Anterior cingulate cortex (tissue), 58 donors: ENCODE measurements around the gene NIM1K.
"Not testable (repeated sequence)": the region's sequence is repeated elsewhere in the genome, so short reads cannot be mapped to it uniquely, and the experiment has no call there.

Experiments
- DNase-seq, 58 donors: peaks; one replicate each; lab custom pipeline; 2025; lab: John Stamatoyannopoulos, UW

The NIM1K gene

DNA sequence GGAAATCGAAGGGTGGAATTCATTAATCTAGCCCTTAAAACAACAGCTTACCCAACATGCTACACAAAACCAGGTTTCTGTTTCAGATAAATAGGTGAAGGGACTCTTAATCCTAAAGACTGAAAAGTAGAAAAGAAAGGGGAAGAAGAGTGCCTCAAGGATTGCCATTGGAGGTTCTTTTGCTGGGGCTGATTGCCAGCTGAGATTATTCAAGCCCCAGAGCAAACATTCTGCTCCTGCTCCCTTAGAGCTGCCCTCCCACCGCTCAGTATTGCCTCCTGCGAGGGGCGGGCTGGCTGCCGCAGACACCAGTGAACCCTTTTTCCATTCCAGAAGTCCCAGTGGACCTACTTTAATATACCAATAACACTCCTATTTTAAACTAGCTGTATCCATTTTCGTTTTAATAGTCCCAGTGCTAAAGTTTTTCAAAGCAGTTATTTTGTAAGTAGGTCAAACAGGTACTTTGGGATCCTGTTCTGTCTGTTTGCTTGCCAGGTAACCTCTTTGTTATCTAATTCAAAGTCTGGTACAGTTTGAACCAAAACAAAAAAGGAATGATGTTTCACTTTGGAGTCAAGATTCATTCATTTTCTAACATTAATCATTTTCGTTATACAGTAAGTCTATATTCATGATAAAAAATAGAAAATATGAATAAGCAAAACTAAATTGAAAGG, 82.5 kb downstream of the NIM1K start:
- DNase-seq, result no peak

DNA sequence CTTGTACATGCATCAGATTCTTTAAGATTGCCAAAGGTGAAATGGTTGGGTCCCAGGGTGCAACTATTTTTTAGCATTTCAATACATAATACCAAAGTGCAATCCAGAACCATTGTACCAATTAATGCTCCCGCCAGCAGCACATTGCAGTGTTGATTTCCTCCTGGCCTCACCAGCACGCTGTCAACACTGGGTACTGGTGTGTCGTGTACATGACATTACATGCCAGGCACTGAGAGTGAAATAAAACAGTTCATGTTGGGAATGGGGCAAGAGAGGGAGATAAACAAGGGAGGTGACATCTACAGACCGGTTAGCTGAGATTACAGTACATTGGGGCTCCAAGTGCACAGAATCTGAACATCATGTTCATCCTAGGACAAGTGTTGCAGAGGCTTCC, 83.4 kb downstream of the NIM1K start:
- DNase-seq, result no peak

DNA sequence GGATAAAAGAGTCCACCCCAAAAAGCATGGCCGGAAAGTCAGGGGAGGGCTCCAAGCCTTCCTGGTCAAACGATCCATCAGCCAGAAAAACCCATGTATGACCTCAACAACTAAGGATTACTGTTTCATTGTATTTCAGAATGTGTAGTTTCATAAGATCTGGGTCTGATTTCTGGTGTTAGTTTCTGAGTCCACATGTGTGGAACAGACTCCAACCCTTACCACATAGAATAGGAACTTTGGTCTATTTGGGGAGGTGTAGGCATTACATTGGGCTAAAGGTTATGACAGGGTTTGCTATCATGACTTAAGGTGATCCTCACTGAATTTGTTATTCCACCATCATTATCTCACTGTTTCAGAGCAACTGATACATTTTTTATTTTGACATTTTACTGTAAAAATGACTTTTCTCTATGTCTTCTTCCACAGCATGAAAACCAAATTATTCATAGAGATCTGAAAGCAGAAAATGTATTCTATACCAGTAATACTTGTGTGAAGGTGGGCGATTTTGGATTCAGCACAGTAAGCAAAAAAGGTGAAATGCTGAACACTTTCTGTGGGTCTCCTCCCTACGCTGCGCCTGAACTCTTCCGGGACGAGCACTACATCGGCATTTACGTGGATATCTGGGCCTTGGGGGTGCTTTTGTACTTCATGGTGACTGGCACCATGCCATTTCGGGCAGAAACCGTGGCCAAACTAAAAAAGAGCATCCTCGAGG, 87.7 kb downstream of the NIM1K start:
- DNase-seq, result peak in 1 of 58 donors; percentile 1

DNA sequence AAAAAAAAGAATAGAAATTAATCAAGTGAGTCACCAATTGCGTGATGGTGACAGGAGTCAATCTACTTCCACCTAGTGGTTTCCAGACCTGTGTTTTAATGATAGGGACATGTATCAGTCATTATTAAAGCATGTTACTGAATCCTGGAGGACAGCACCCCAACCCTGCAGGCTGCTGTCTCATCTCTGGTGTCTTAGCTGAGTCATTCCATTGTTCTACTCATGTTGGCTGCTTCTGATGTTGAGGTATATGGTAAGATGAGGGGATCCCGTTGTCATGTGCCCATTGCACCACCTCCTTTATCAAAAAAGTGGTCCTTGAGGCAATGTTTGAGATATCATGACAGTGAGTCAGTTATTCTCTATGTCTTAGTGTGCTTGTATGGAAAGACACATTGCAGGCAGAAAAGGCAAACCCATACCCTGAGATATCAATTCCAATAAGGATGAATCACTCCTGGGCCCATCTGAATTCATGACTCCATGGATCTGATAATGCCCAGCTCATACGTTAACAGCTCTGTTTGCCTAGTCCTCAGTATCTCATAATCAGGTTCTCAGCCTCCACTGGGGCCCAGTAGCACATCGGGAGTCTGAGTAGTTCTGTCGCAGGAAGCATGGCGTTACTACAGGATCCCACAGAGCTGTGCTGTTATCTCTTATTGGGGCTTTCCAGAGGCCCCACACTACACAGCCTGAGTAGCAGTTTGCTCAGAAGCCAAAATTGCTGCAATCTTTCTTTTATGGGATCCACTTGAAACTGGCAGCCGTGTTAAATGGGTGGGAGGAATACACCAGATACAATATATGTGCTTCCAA, 90.0 kb downstream of the NIM1K start:
- peak in 2 of 58 donors; percentile 4 to 9 for DNase-seq

DNA sequence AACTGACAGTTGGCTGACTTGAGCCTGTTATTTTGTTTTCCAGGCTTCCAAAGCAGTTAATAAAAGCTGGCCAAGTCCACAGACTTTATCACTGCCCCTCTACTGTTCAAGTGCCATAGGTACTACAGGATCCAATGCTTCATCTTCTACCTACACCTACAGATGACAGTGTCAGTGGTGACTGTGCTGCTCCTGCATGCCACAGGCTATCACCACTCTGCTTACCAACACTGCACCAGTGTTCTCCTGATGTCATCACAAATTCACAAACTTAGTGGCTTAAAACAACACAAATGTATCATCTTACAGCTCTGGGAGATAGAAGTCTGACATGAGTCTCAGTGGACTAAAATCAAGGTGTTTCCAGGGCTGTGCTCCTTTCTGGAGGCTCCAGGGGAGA, 94.6 kb downstream of the NIM1K start:
- DNase-seq, result no peak

DNA sequence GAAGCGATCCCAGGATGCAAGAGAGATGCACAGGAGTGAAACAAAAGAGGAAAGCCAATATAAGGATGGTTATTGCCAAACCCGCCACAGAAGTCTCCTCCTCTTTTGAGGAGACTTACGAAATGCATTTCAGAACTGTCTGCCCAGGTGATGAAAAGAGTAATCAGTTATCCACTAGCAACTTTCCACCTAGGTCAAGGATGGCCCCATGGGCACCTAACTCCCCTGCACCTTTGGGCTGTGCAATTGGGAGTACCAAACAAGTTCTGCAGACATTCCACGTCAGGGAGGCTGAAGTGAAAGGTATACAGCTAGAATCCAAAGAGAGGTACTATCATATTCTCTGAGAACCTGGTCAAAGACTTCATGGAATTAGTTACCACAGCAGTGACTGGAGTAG, 95.5 kb downstream of the NIM1K start:
- no peak for DNase-seq

DNA sequence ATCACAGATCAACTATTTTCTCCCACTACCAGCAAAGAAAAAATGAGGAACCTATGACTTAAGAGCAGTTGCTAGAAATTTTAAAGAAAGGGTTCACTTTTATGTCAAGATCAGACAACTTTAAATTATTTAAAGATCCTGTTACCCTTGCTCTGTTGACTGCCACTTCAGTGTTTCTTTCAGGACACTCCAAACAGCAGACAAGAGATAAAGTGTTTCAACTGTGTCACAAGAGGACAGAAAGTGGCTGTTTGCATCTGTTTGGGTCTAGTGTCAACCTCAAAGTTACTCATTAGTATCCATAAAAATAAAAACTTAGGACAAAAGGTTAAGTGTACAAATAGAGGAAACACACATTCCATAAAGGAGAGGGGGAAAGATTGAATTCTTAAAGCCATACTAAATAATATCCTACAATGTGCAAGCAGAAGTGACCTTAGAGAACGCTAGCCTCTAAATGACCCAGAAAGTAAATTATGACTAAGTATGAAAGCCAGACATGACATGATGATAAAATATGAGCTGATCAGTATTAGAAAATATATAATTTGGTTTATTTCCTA, 96.3 kb downstream of the NIM1K start:
- DNase-seq, result no peak

DNA sequence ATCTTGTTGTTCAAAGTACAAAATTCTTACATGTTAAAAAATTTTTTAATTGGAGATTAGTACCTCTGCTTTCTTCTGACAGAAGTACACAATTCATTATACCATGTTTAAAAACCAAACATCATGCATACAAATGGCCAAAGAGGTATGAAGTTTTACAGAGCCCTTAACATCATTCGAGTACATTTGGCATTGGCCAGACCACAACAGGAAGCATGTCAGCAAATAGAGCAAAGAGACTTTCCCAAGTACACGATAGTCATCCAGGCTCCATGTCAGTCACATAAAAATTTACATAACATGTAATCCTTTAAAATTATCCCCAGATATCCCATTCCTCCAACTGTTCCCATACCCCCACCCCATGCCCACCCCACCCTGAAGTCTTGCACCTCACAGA, 98.7 kb downstream of the NIM1K start:
- no peak for DNase-seq

DNA sequence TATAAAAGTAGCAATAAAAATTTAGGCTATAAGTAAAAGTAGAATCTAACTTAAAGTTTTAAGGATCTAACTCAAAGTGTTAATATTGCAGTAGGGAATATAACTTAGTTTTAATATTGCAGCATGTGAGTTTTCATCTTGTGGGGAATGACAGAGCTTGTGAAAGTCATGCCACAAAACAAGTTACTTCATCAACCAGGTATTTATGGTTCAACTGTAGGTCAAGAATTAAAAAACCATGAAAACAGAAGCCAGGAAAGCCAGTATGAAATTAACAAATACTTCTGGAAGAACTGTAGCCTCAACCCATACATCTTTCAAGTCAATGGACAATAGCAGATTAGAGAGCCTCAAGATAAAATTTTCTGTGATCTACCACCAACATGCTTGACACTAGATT, 102.2 kb downstream of the NIM1K start:
- no peak for DNase-seq

DNA sequence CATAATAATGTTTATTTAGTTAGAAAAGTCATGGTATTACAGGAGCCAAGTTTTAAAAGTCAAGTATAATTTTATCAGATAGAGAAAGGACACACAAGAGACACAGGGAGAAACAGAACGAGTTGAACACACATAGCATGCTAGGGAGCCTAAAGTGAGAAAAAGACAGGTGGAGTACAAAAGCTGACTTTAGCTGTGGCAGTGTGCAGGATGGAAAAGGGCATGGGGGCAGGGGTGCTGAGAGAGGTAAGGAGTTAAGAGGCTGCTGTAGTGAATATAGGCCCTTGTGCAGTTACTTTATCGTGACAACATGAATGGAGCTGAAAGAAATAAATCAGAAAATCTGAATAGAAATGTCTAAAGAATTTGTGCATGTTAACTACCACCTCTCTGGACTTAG, 103.2 kb downstream of the NIM1K start:
- no peak for DNase-seq

DNA sequence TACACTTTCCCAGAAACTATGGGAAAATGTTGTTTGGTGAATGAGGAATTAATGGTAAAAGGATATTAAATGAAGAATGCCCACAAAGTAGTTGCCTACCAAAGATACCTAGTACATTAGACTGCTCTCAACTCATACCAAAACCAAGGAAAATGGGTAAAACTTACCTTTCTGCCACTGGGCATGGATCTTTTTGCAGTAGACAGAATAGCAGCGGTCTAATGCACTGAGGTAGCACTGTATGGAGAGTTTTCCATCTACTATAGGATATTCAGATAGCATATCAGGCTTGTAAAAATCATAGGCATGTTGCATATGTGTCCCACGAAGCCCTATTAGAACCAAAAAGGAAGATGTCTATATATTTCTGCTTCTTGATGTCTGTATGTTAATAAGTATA, 104.8 kb downstream of the NIM1K start:
- no peak for DNase-seq

DNA sequence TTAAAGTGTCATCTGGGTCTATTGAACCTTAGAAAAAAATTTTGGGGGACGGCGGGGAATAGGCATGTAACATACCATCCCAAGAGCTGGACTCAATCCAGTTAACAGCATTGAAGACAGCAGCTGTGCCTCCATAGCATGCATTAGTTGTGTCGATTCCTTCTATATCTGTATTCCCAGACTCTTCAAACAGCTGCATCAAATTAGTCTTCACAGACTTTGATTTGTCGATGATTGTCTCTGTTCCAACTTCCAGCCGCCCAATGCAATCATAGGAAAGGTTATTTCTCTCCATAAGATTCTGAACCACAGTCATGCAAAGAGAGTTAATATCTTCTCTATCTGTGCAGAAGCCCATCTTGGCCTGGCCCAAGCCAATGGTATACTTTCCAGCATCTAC, 106.4 kb downstream of the NIM1K start:
- DNase-seq, result peak in 1 of 58 donors; percentile 7

DNA sequence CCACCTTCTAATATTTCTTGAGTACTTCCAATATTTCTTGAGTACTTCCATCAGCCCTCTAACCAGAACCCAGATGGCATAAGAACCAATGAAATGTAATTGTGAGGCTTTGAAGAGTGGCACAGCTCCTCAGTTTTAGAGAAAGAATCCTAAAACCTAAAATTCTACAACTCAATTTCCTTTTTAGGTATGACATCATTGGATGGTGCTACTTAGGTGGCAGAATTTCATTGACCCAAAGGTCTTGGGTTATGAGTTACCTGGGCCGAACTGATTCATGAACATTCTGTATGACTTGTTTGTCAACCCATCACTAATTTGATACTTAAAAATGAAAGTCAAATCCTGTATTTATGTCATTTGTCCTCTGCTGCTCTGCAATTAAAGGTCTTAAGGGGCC, 108.1 kb downstream of the NIM1K start:
- no peak for DNase-seq

DNA sequence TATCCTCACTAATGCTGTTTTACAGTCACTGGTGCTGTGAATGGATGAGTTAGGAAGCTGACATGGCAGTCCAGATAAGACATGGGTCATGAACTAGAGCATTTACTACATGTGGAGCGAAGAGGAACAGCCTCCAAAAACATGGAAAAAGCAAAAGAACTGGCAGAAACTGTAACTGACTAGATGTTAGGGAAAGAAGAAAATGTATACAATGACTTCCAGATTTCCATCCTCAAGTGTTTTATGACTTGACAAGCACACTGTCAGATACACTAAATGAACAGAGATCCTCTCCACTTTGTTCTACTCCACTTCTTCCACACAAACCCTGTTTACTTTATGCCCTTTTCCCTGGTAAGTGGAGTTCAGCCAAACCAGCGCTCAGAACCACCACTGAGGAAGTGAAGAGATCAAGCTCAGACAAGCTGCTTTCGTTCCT, 109.6 kb downstream of the NIM1K start:
- no peak for DNase-seq

DNA sequence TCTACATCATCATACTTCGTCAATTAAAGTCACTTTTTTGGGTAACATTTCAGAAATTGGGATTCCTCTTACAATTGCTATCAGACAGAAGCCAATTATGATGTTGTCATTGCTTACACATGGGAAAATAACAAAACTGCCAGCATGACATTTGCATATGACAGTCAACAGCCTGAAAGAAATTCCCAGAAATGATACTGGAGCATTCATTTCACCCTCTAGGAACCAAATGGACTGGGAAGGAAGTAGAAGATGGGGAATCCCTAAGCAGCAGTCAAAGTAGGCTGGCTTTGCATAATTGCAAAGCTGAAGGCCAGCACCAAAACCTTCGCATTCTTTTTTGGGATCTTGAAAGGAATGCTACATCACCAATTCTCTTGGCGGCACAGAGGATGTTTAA, 110.5 kb downstream of the NIM1K start:
- DNase-seq, result no peak

DNA sequence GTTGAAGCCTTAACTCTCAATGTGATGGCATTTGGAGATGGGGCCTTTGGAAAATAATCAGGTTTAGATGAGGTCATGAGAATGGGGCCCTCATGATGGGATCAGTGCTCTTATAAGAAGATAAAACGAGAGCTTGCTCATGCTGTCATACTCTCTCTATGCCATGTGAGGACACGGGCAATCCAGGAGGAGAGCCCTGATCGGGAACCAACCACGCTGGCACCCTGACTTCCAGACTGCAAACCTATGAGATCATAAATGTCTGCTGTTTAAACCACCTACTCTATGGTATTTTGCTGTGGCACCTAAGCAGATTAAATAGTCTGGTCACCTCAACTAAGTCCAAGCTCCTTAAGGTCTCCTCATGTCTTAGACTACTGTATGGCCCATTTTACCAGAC, 111.2 kb downstream of the NIM1K start:
- DNase-seq, result no peak

DNA sequence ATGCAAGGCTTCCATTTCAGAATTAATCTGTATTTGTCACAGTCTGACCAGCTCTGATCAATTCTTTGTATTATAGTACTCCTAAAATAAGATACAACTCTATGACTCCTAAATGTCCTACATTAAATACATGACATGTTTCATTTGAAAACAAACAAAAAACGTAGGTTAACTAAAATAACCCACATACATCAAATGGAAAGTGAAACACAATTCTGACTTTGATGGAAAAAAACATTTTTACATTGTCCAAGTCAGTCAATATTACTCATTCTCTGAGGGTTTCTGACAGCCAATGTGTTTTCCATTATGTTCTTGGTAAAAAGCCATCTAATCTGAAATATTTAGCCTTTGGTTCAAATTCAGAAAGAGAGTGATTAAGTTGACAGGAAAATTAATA, 112.5 kb downstream of the NIM1K start:
- no peak for DNase-seq

DNA sequence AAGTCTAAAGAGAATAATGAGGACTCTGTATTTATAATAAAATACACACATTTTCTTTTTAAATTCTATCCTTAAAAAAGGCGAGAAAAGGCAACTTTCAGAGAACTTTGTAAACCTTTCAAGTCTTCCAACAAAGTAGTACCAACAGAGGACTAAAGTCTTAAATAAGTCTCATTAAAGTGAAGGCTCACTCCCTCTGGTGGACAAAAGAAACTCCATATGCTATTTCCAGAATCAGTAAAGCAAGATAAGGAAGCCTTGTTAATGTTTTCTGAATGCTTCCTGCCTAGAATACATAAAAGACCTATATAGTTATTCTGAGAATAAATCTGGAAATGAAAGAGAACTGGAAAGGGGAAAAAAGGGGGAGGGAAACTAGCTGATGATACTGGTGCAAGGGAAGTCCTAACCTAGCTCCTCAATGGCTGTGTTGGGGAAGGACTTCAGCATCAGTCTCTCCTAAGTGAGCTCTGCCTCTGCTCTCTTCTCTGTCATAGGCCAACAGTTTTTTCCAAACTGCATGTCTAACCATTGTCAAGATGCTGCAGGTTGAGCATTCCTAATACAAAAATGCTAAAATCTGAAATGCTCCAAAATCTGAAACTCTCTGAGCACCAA, 114.0 kb downstream of the NIM1K start:
- peak in 2 of 58 donors; percentile 22 to 30 for DNase-seq

DNA sequence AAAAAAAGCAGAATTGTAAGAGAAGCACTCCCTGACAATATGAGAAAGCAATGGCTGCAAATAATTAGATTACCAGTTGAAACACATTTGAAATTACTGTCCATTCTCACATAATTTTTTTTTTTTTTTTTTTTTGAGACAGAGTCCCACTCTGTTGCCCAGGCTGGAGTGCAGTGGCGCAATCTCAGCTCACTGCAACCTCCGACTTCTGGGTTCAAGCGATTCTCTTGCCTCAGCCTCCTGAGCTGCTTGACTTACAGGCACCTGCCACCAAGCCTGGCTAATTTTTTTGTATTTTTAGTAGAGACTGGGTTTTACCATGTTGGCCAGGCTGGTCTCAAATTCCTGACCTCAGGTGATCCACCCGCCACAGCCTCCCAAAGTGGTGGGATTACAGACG, 114.9 kb downstream of the NIM1K start:
- not testable (repeated sequence) for DNase-seq

DNA sequence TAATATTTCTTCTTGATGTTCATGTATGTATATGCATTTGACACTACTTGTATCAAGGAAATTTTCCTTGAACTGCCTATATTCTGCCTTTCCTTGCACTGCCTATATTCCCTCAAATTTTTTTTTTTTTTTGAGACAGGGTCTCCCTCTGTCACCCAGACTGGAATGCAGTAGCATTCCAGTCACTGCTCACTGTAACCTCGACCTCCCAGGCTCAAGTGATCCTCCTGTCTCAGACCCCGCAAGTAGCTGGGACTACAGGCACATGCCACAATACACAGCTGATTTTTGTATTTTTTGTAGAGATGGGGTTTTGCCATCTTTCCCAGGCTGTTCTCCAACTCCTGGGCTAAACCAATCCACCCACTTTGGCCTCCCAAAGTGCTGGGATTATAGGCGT, 117.1 kb downstream of the NIM1K start:
- DNase-seq, result no peak

DNA sequence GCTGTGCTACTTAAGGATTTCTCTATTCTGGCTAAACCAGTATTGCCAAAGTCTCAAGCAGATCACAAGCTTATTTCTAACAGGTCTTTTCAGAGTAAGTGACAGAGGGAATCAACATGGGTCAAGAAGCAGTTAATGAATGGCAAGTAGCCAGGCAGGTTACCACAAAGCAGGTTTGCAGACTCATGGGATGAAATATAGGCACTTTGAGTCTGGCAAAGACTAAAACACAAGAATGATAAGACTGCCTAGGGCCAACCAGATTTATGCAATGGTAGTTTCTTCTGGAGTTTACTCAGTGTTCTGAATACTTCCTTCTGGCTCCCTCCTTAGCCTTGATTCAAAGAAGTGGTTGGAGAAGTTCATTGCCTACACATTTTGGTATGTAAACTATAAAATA, 117.6 kb downstream of the NIM1K start:
- no peak for DNase-seq
